Measurements from ENCODE around the gene DGKA. TPM values are rescaled to one million over a fixed set of nuclear protein-coding genes. Genes with fewer than 3 reads are reported as not detected.
A peak's percentile ranks its signal among the peaks of the same experiment; 100 is the strongest.

The DGKA gene
- total RNA-seq, 1 experiment from 2014 or later: 27.2 TPM

DNA sequence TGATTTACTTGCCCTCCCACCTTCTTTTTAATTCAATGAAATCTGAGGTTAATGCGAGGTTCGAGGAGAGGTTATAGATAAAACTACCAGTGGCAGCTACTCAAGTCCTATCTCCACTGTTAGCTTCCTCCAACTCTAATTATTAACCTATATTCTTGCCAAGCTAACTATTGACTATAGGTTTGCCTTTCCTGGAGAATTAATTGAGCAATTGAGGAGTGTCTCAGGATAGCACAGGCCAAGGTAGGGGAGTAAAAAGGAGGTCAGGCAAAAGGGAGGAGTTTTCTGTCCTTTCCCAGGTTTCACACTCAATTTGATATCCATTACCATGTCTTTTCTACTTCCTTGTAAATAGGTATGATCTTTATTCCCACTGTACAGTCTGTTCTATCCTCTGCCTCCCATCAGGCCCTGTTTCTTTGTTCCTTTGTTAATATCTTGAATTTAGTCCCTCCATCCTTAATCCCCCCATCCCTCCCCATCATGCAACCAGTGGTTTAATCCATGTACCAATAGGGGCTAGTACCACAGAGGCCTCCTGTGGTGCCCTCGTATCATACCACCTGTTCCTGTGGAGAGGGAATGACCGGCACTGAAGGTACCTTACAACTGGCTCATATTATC is 62.4 kb downstream of the DGKA start:
- H3K4me3 ChIP-seq (ENCODE audit: low read length): no peak overlapping the region
- CTCF ChIA-PET: interaction anchor here (0.6 kb wide), 1 partner anchor 19 kb away, joined by 4 read pairs; no protein-coding TSS in a partner anchor
- no peak overlapping the region for H2AFZ ChIP-seq (ENCODE audit: low read length)
- peaks cover 11% of the 10 kb centered on the region for H3K79me2 ChIP-seq (ENCODE audit: low read length)
- peaks cover 24% of the 10 kb centered on the region; the same call in 1 of the 2 replicates for H3K36me3 ChIP-seq (ENCODE audit: low read depth, low read length)
- no peak overlapping the region for H3K9ac ChIP-seq (ENCODE audit: low read length)
- no peaks in the 10 kb centered on the region for H3K27me3 ChIP-seq (ENCODE audit: low read length)
- intact Hi-C loops (cut with micrococcal nuclease): no loop called here
- no peak for DNase-seq
- no peaks in the 10 kb centered on the region for H3K9me2 ChIP-seq (replicated peaks; ENCODE audit: low read length)
- peaks cover 5% of the 10 kb centered on the region; the same call in 1 of the 2 replicates for H3K4me1 ChIP-seq (ENCODE audit: insufficient read depth, low read length)
- H3K9me3 ChIP-seq (ENCODE audit: low read length): no peaks in the 10 kb centered on the region
- H3F3A ChIP-seq (ENCODE audit: low read length, unreplicated experiment): no peaks in the 10 kb centered on the region
- no peak overlapping the region for H3K4me2 ChIP-seq (ENCODE audit: low read length)
- H4K20me1 ChIP-seq (ENCODE audit: low read length): no peaks in the 10 kb centered on the region
- ATAC-seq: no peak
- POLR2A ChIA-PET (ENCODE audit: unreplicated experiment): no interaction called here
- no peak overlapping the region for H3K27ac ChIP-seq (ENCODE audit: low read length)
- TSS peak; percentile 17 for BruUV-seq (replicated peaks)
- TF ChIP-seq EZH2 (IDR thresholded peaks at IDR 0.05; ENCODE audit: low read length, unreplicated experiment): no peak
- TF ChIP-seq EZH2phosphoT487 (IDR thresholded peaks at IDR 0.05; ENCODE audit: borderline replicate concordance, low read length): no peak
- TF ChIP-seq, protein P1, sequence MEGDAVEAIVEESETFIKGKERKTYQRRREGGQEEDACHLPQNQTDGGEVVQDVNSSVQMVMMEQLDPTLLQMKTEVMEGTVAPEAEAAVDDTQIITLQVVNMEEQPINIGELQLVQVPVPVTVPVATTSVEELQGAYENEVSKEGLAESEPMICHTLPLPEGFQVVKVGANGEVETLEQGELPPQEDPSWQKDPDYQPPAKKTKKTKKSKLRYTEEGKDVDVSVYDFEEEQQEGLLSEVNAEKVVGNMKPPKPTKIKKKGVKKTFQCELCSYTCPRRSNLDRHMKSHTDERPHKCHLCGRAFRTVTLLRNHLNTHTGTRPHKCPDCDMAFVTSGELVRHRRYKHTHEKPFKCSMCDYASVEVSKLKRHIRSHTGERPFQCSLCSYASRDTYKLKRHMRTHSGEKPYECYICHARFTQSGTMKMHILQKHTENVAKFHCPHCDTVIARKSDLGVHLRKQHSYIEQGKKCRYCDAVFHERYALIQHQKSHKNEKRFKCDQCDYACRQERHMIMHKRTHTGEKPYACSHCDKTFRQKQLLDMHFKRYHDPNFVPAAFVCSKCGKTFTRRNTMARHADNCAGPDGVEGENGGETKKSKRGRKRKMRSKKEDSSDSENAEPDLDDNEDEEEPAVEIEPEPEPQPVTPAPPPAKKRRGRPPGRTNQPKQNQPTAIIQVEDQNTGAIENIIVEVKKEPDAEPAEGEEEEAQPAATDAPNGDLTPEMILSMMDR (conservative IDR thresholded peaks at IDR 0.05; ENCODE audit: low read depth, low read length): no peak

DNA sequence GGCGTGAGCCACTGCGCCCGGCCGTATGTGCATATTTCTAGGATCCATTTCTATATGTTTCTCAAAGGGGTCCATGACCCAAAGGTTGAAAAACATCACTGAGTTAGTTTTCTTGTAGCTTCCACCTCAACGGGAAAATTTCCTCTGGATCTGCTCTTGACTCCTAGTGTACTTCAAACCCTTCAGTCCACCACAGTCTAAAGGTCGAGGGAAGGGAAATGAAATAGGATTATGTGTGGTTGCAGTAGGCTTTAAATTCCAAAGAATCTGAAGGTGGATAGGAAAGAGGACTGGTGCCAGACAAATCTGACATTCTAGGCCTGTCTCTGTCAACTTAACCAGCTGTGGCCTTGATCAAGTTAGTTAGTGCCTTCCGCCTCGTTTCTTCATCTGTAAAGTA is 64.4 kb downstream of the DGKA start:
- Histone ChIP-seq H3K27ac (ENCODE audit: low read length) (no peak overlapping the region), H3F3A (ENCODE audit: low read length, unreplicated experiment) (no peaks in the 10 kb centered on the region), H2AFZ (ENCODE audit: low read length) (no peak overlapping the region), H3K36me3 (ENCODE audit: low read depth, low read length) (peaks cover 19% of the 10 kb centered on the region; the same call in 1 of the 2 replicates), H3K9ac (ENCODE audit: low read length) (no peak overlapping the region), H3K79me2 (ENCODE audit: low read length) (peaks cover 12% of the 10 kb centered on the region), H3K9me2 (replicated peaks; ENCODE audit: low read length) (no peaks in the 10 kb centered on the region), H3K27me3 (ENCODE audit: low read length) (no peaks in the 10 kb centered on the region), H3K4me2 (ENCODE audit: low read length) (no peak overlapping the region), H3K4me1 (ENCODE audit: insufficient read depth, low read length) (peaks cover 5% of the 10 kb centered on the region; the same call in 1 of the 2 replicates), H3K4me3 (ENCODE audit: low read length) (no peak overlapping the region), H3K9me3 (ENCODE audit: low read length) (no peaks in the 10 kb centered on the region), H4K20me1 (ENCODE audit: low read length) (no peaks in the 10 kb centered on the region)
- CTCF ChIA-PET: interaction anchor here (0.5 to 1.1 kb wide), 4 partner anchors 12 to 58 kb away, joined by 3 to 8 read pairs (median 4); no protein-coding TSS in a partner anchor
- ATAC-seq: no peak
- no peak for DNase-seq
- TF ChIP-seq EZH2phosphoT487 (IDR thresholded peaks at IDR 0.05; ENCODE audit: borderline replicate concordance, low read length) (no peak), EZH2 (IDR thresholded peaks at IDR 0.05; ENCODE audit: low read length, unreplicated experiment) (no peak)
- TF ChIP-seq, protein P1 (conservative IDR thresholded peaks at IDR 0.05; ENCODE audit: low read depth, low read length): no peak
- no TSS peak for BruUV-seq (replicated peaks)
- intact Hi-C loops (cut with micrococcal nuclease): no loop called here
- POLR2A ChIA-PET (ENCODE audit: unreplicated experiment): no interaction called here

Measured in PC-3 (cell line).